Fibroblast of skin of scalp (primary cell): ENCODE results near the gene IFITM10.
"Not testable (repeated sequence)": the region's sequence is repeated elsewhere in the genome, so short reads cannot be mapped to it uniquely, and the experiment has no call there.

Experiments used
- DNase-seq: peaks from one replicate; pipeline ENCODE4 v3.0.0-alpha.2; 2013

IFITM10 gene

GRCh38 chr11:1689250-1690166, 60.9 kb downstream of the IFITM10 start:
- DNase-seq: not testable (repeated sequence)

DNA sequence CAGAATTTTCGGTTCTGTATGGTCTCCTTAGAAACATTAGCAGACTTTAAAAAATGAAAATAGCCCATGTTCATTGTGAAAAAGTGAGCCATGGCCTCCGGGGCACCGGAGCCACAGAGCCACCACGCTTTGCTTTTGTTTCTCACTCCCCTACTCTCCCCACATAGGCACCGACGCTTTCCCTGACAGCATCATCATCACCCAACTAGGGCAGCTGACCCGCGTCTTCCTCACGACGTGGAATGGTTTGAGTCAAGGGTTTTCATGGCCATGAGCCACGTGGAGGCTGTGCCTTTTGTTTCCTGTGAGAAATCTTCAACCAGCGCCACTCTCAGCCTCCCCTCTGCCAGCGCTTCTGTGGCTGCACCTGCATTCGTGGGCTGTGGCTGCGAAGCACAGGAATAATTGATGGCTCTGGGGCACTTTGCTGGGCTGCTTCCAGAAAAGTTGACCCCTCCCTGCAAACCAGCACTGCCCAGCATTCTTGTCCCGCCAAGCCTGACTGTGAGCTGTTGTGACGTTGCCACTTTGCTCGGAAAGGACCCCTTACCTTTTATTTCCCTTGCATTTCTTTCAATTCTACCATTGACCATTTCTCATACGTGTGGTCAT, 62.0 kb downstream of the IFITM10 start:
- not testable (repeated sequence) for DNase-seq

DNA sequence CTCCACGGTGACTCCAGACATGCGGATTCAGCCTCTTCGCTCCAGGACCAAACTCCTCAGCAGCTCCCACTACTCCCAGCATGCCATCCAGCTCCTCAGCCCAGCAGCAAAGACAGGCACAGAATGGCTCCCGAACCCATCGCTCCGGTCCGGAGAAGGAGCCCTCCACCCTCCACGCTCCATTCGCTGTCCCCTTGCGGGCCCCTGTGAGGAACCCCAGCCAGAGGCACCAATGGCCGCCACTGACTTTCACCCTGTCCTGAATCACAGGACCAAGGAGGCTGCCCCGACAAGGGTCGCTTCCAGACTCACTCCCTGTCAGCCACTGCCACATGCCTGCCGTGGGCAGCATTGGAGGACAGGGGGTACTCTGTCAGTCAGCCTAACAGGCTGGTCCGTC, 64.2 kb downstream of the IFITM10 start:
- not testable (repeated sequence) for DNase-seq

- not testable (repeated sequence) for DNase-seq
These were observed 65.2 kb downstream of the IFITM10 start for GRCh38 chr11:1684886-1685874.

DNA sequence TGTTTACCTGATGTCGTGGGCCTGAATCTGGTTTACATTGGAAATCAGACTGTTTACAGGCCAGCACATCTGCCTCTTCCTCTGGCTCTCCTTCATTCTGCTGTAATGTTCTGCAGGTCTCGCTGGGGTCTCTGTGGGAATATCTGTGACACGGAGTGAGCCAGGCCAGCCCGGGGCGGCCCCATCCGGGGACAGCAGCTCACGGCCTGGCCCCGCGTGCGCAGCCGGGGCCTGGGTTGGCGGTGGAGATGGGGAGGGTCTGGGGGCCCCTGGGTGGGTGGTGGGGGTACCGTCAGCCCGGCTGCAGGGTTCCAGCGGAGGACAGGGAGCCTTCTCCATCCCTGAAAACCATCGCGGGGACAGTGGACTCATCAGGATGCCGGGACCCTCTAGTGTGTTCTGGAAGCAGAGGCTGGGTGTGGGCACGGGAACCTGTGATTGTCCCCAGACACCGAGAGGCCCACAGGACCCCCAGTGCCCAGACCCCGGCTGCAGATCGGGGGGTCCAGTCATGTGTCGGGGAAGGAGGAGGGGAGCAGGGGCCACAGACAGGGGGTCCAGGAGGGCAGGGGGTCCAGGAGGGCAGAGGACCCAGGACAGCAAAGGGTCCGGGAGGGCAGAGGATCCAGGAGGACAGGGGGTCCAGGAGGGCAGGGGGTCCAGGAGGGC, 66.4 kb downstream of the IFITM10 start:
- DNase-seq: not testable (repeated sequence)

GRCh38 chr11:1683216-1683615, 67.2 kb downstream of the IFITM10 start:
- not testable (repeated sequence) for DNase-seq
